ENCODE measurements around the gene MANBA. TPM values are rescaled to one million over a fixed set of nuclear protein-coding genes. Genes with fewer than 3 reads are reported as not detected.
"Not testable (repeated sequence)": the region's sequence is repeated elsewhere in the genome, so short reads cannot be mapped to it uniquely, and the experiment has no call there.

MANBA gene
- total and polyA plus RNA-seq, 4 donors = 19.9 to 100 (median 32.1) TPM

GRCh38 chr4:102624505-102624904 is 136.3 kb downstream of the MANBA start:
- Histone ChIP-seq H3K4me3 (no peak overlapping the region), H3K27ac (ENCODE audit: low read depth in 1 of 2, low read length in 1 of 2) (no peak overlapping the region), H3K36me3 (ENCODE audit: control insufficient read depth in 4 of 4, insufficient read depth in 4 of 4, low read length in 4 of 4) (no peaks in the 10 kb centered on the region), H3K9ac (ENCODE audit: insufficient read depth in 1 of 2, low read length in 2 of 2) (no peak overlapping the region), H3K9me3 (ENCODE audit: control insufficient read depth in 4 of 4, insufficient read depth in 3 of 4, low read length in 3 of 4) (no peaks in the 10 kb centered on the region), H3K27me3 (ENCODE audit: control insufficient read depth in 3 of 3, insufficient read depth in 3 of 3, low read length in 2 of 3) (no peaks in the 10 kb centered on the region), H3K4me1 (ENCODE audit: control insufficient read depth in 5 of 5, insufficient read depth in 5 of 5, low read length in 5 of 5) (no peaks in the 10 kb centered on the region)
- DNase-seq (no peak), ATAC-seq (ENCODE audit: insufficient read depth, low FRiP score) (no peak)
- WGBS, 2 donors = 95 to 98% methylated on average over 4 of the region's 4 CpGs
- no peak for TF ChIP-seq CTCF (IDR thresholded peaks at IDR 0.05; ENCODE audit: control extremely low read depth, extremely low read depth)

GRCh38 chr4:102623622-102624021 is 137.1 kb downstream of the MANBA start:
- H3K4me3 ChIP-seq = no peak overlapping the region
- no peak overlapping the region for H3K27ac ChIP-seq (ENCODE audit: low read depth in 1 of 2, low read length in 1 of 2)
- no peaks in the 10 kb centered on the region for H3K4me1 ChIP-seq (ENCODE audit: control insufficient read depth in 5 of 5, insufficient read depth in 5 of 5, low read length in 5 of 5)
- ATAC-seq (ENCODE audit: insufficient read depth, low FRiP score) (no peak), DNase-seq (peak; percentile 66 to 85 (median 79))
- H3K9me3 ChIP-seq (ENCODE audit: control insufficient read depth in 4 of 4, insufficient read depth in 3 of 4, low read length in 3 of 4) = no peaks in the 10 kb centered on the region
- 66 to 74% methylated on average over 5 of the region's 5 CpGs for WGBS, 2 donors
- no peak overlapping the region for H3K9ac ChIP-seq (ENCODE audit: insufficient read depth in 1 of 2, low read length in 2 of 2)
- TF ChIP-seq CTCF (IDR thresholded peaks at IDR 0.05; ENCODE audit: control extremely low read depth, extremely low read depth) = no peak
- H3K27me3 ChIP-seq (ENCODE audit: control insufficient read depth in 3 of 3, insufficient read depth in 3 of 3, low read length in 2 of 3) = no peaks in the 10 kb centered on the region
- no peaks in the 10 kb centered on the region for H3K36me3 ChIP-seq (ENCODE audit: control insufficient read depth in 4 of 4, insufficient read depth in 4 of 4, low read length in 4 of 4)

- H3K4me3 ChIP-seq = no peak overlapping the region
- DNase-seq = peak; percentile 44 to 80 (median 76)
- peaks cover 0 to 8% (median 6%) of the 10 kb centered on the region in 4 donors for H3K36me3 ChIP-seq (ENCODE audit: control insufficient read depth in 4 of 4, insufficient read depth in 4 of 4, low read length in 4 of 4)
- H3K9ac ChIP-seq (ENCODE audit: insufficient read depth in 1 of 2, low read length in 2 of 2) = no peak overlapping the region
- H3K27me3 ChIP-seq (ENCODE audit: control insufficient read depth in 3 of 3, insufficient read depth in 3 of 3, low read length in 2 of 3) = no peaks in the 10 kb centered on the region
- no peak for TF ChIP-seq CTCF (IDR thresholded peaks at IDR 0.05; ENCODE audit: control extremely low read depth, extremely low read depth)
- ATAC-seq (ENCODE audit: insufficient read depth, low FRiP score) = peak; percentile 75
- H3K9me3 ChIP-seq (ENCODE audit: control insufficient read depth in 4 of 4, insufficient read depth in 3 of 4, low read length in 3 of 4) = no peaks in the 10 kb centered on the region
- 79 to 89% methylated on average over 8 of the region's 8 CpGs for WGBS, 2 donors
- no peaks in the 10 kb centered on the region for H3K4me1 ChIP-seq (ENCODE audit: control insufficient read depth in 5 of 5, insufficient read depth in 5 of 5, low read length in 5 of 5)
- peak overlapping the region in 1 of 2 donors; percentile 72 for H3K27ac ChIP-seq (ENCODE audit: low read depth in 1 of 2, low read length in 1 of 2)
Observed at GRCh38 chr4:102620697-102621497, 139.9 kb downstream of the MANBA start.

- Histone ChIP-seq H3K27ac (ENCODE audit: low read depth in 1 of 2, low read length in 1 of 2) (peak overlapping the region in 1 of 2 donors; percentile 49), H3K36me3 (ENCODE audit: control insufficient read depth in 4 of 4, insufficient read depth in 4 of 4, low read length in 4 of 4) (peaks cover 3 to 11% (median 7%) of the 10 kb centered on the region in 4 donors)
- 76 to 84% methylated on average over 4 of the region's 4 CpGs for WGBS, 2 donors
- not testable (repeated sequence) for H3K27me3 ChIP-seq (ENCODE audit: control insufficient read depth in 3 of 3, insufficient read depth in 3 of 3, low read length in 2 of 3); H3K9ac ChIP-seq (ENCODE audit: insufficient read depth in 1 of 2, low read length in 2 of 2); H3K4me3 ChIP-seq; H3K9me3 ChIP-seq (ENCODE audit: control insufficient read depth in 4 of 4, insufficient read depth in 3 of 4, low read length in 3 of 4); DNase-seq; H3K4me1 ChIP-seq (ENCODE audit: control insufficient read depth in 5 of 5, insufficient read depth in 5 of 5, low read length in 5 of 5)
- peak; percentile 35 for ATAC-seq (ENCODE audit: insufficient read depth, low FRiP score)
Observed at GRCh38 chr4:102619776-102620631, 140.8 kb downstream of the MANBA start.

- H3K4me3 ChIP-seq; H3K9me3 ChIP-seq (ENCODE audit: control insufficient read depth in 4 of 4, insufficient read depth in 3 of 4, low read length in 3 of 4); ATAC-seq (ENCODE audit: insufficient read depth, low FRiP score); H3K27ac ChIP-seq (ENCODE audit: low read depth in 1 of 2, low read length in 1 of 2); H3K9ac ChIP-seq (ENCODE audit: insufficient read depth in 1 of 2, low read length in 2 of 2); H3K4me1 ChIP-seq (ENCODE audit: control insufficient read depth in 5 of 5, insufficient read depth in 5 of 5, low read length in 5 of 5); DNase-seq; H3K27me3 ChIP-seq (ENCODE audit: control insufficient read depth in 3 of 3, insufficient read depth in 3 of 3, low read length in 2 of 3): not testable (repeated sequence)
- peaks cover 9 to 21% (median 15%) of the 10 kb centered on the region in 4 donors for H3K36me3 ChIP-seq (ENCODE audit: control insufficient read depth in 4 of 4, insufficient read depth in 4 of 4, low read length in 4 of 4)
- WGBS, 2 donors = 66 to 75% methylated on average over 9 of the region's 9 CpGs
Observed at GRCh38 chr4:102619021-102619420, 141.7 kb downstream of the MANBA start.

Data from lung (tissue), 12 donors.